GM23338 (cell line): Measurements from ENCODE around the gene PGM1.

Experiments
- CTCF ChIP-seq, 2 experiments: fragments of 200-600 bp in 1 of 2; sonication (generic) in 1 of 2; conservative IDR thresholded peaks; 2 replicates each; pipeline versions ENCODE4 v1.5.1 to v1.6.1; 2016 to 2017; ENCODE audit warnings: antibody characterized with exemption in 2 of 2, low read depth in 2 of 2, mild to moderate bottlenecking in 2 of 2, moderate library complexity in 1 of 2
- EZH2 ChIP-seq: fragments of 200-600 bp; sonication (generic); IDR thresholded peaks from one replicate; pipeline ENCODE4 v1.8.0; 2017; ENCODE audit warnings: antibody characterized with exemption, mild to moderate bottlenecking, low read depth; ENCODE audit not compliant: unreplicated experiment
- EZH2phosphoT487 ChIP-seq: fragments of 200-600 bp; sonication (generic); IDR thresholded peaks from one replicate; pipeline ENCODE4 v1.8.1; 2018; ENCODE audit warnings: antibody characterized with exemption; ENCODE audit not compliant: unreplicated experiment
- POLR2AphosphoS5 ChIP-seq: IDR thresholded peaks from 2 replicates; pipeline ENCODE4 v1.6.1; 2016; ENCODE audit warnings: antibody characterized with exemption, low read depth

GRCh38 chr1:63621075-63621474 is 27.9 kb downstream of the PGM1 start:
- TF ChIP-seq CTCF (conservative IDR thresholded peaks at IDR 0.05; ENCODE audit: low read depth in 2 of 2) (no peak), POLR2AphosphoS5 (no peak), EZH2phosphoT487 (no peak), EZH2 (no peak)
